Mononuclear cell (primary cell): ENCODE measurements around the gene RYR2. TPM values are rescaled to one million over a fixed set of nuclear protein-coding genes. Genes with fewer than 3 reads are reported as not detected.
"Not testable (repeated sequence)": the region's sequence is repeated elsewhere in the genome, so short reads cannot be mapped to it uniquely, and the experiment has no call there.

Experiments
- H3K27me3 ChIP-seq: 2 replicates; pipeline ENCODE4 v1.6.0; 2011; ENCODE audit warnings: low read length, control low read depth; ENCODE audit not compliant: insufficient read depth
- H3K4me1 ChIP-seq: 2 replicates; pipeline ENCODE4 v1.5.1; 2011; ENCODE audit warnings: mild to moderate bottlenecking, low read length, control low read depth; ENCODE audit not compliant: insufficient read depth
- H3K4me3 ChIP-seq: 2 replicates; pipeline ENCODE4 v1.5.1; 2011; ENCODE audit warnings: mild to moderate bottlenecking, low read length, moderate library complexity
- H3K9me3 ChIP-seq: 2 replicates; pipeline ENCODE4 v1.5.1; 2011; ENCODE audit warnings: low read depth, mild to moderate bottlenecking, control low read depth, low read length
- total RNA-seq: library from RNA; depleted of rRNA; stranded (reverse); fragments of >200 nt; gene quantifications from one replicate; pipeline ENCODE4 v1.2.3, GENCODE V29; 2012

RYR2 gene
- total RNA-seq, 1 donor: 0.21 TPM

- H3K27me3 ChIP-seq: no peaks in the 10 kb centered on the region
- H3K4me3 ChIP-seq: no peak overlapping the region
- peaks cover 8% of the 10 kb centered on the region for H3K9me3 ChIP-seq
- no peaks in the 10 kb centered on the region for H3K4me1 ChIP-seq
Observed at GRCh38 chr1:237134929-237135328, 92.9 kb downstream of the RYR2 start.

- H3K4me3 ChIP-seq: no peak overlapping the region
- no peaks in the 10 kb centered on the region for H3K9me3 ChIP-seq
- no peaks in the 10 kb centered on the region for H3K27me3 ChIP-seq
- H3K4me1 ChIP-seq: no peaks in the 10 kb centered on the region
Observed at GRCh38 chr1:237138551-237138950, 96.6 kb downstream of the RYR2 start.

GRCh38 chr1:237139732-237140131, 97.7 kb downstream of the RYR2 start:
- no peaks in the 10 kb centered on the region for H3K4me1 ChIP-seq
- H3K27me3 ChIP-seq: no peaks in the 10 kb centered on the region
- H3K4me3 ChIP-seq: no peak overlapping the region
- no peaks in the 10 kb centered on the region for H3K9me3 ChIP-seq

- no peaks in the 10 kb centered on the region for H3K4me1 ChIP-seq
- no peaks in the 10 kb centered on the region for H3K27me3 ChIP-seq
- no peaks in the 10 kb centered on the region for H3K9me3 ChIP-seq
- H3K4me3 ChIP-seq: no peak overlapping the region
Observed at GRCh38 chr1:237140986-237141385, 99.0 kb downstream of the RYR2 start.

- Histone ChIP-seq H3K27me3 (no peaks in the 10 kb centered on the region), H3K4me3 (no peak overlapping the region), H3K4me1 (no peaks in the 10 kb centered on the region), H3K9me3 (no peaks in the 10 kb centered on the region)
Observed at GRCh38 chr1:237141502-237141901, 99.5 kb downstream of the RYR2 start.

GRCh38 chr1:237145379-237146135, 103.6 kb downstream of the RYR2 start:
- Histone ChIP-seq H3K9me3 (no peaks in the 10 kb centered on the region), H3K27me3 (no peaks in the 10 kb centered on the region), H3K4me1 (no peaks in the 10 kb centered on the region), H3K4me3 (no peak overlapping the region)

GRCh38 chr1:237146241-237146640, 104.3 kb downstream of the RYR2 start:
- no peaks in the 10 kb centered on the region for H3K4me1 ChIP-seq
- no peak overlapping the region for H3K4me3 ChIP-seq
- H3K27me3 ChIP-seq: no peaks in the 10 kb centered on the region
- H3K9me3 ChIP-seq: no peaks in the 10 kb centered on the region

- Histone ChIP-seq H3K9me3 (no peaks in the 10 kb centered on the region), H3K4me1 (no peaks in the 10 kb centered on the region), H3K4me3 (no peak overlapping the region), H3K27me3 (no peaks in the 10 kb centered on the region)
Observed at GRCh38 chr1:237149857-237150256, 107.9 kb downstream of the RYR2 start.

- H3K4me3 ChIP-seq, H3K4me1 ChIP-seq, H3K27me3 ChIP-seq, H3K9me3 ChIP-seq: not testable (repeated sequence)
Observed at GRCh38 chr1:237151979-237152378, 110.0 kb downstream of the RYR2 start.

- Histone ChIP-seq H3K9me3 (no peaks in the 10 kb centered on the region), H3K4me1 (no peaks in the 10 kb centered on the region), H3K27me3 (no peaks in the 10 kb centered on the region), H3K4me3 (no peak overlapping the region)
Observed at GRCh38 chr1:237152506-237153335, 110.7 kb downstream of the RYR2 start.

GRCh38 chr1:237154157-237154556, 112.2 kb downstream of the RYR2 start:
- Histone ChIP-seq H3K9me3 (no peaks in the 10 kb centered on the region), H3K4me3 (no peak overlapping the region), H3K4me1 (no peaks in the 10 kb centered on the region), H3K27me3 (no peaks in the 10 kb centered on the region)

- Histone ChIP-seq H3K9me3 (no peaks in the 10 kb centered on the region), H3K4me3 (no peak overlapping the region), H3K27me3 (no peaks in the 10 kb centered on the region), H3K4me1 (no peaks in the 10 kb centered on the region)
Observed at GRCh38 chr1:237164406-237165352, 122.7 kb downstream of the RYR2 start.

- Histone ChIP-seq H3K27me3 (no peaks in the 10 kb centered on the region), H3K4me3 (no peak overlapping the region), H3K9me3 (no peaks in the 10 kb centered on the region), H3K4me1 (no peaks in the 10 kb centered on the region)
Observed at GRCh38 chr1:237166086-237166485, 124.1 kb downstream of the RYR2 start.

GRCh38 chr1:237166593-237167101, 124.7 kb downstream of the RYR2 start:
- Histone ChIP-seq H3K27me3 (no peaks in the 10 kb centered on the region), H3K9me3 (no peaks in the 10 kb centered on the region), H3K4me1 (no peaks in the 10 kb centered on the region), H3K4me3 (no peak overlapping the region)

- Histone ChIP-seq H3K4me3 (no peak overlapping the region), H3K4me1 (no peaks in the 10 kb centered on the region), H3K9me3 (no peaks in the 10 kb centered on the region), H3K27me3 (no peaks in the 10 kb centered on the region)
Observed at GRCh38 chr1:237170149-237170548, 128.2 kb downstream of the RYR2 start.
